DOHH2 (cell line): ENCODE results near the gene INPPL1.

Experiments used
- H3F3A ChIP-seq: fragments of 200-600 bp; sonication (generic), shearing (Covaris generic); 2 replicates; pipeline ENCODE4 v1.6.0; 2016; ENCODE audit warnings: antibody characterized with exemption, mild to moderate bottlenecking; ENCODE audit not compliant: control insufficient read depth, insufficient read depth
- H3K27ac ChIP-seq: fragments of 200-600 bp; sonication (generic); 2 replicates; pipeline ENCODE4 v1.5.1; 2014; ENCODE audit warnings: low read depth, mild to moderate bottlenecking, low read length, moderate library complexity
- H3K27me3 ChIP-seq: fragments of 200-600 bp; sonication (generic); 2 replicates; pipeline ENCODE4 v1.6.1; 2014; ENCODE audit warnings: mild to moderate bottlenecking, low read length, mixed read lengths; ENCODE audit not compliant: control insufficient read depth
- H3K36me3 ChIP-seq: fragments of 200-600 bp; sonication (generic); 2 replicates; pipeline ENCODE4 v1.6.1; 2014; ENCODE audit warnings: mild to moderate bottlenecking, low read length, moderate library complexity, mixed read lengths; ENCODE audit not compliant: control insufficient read depth
- H3K4me1 ChIP-seq: fragments of 200-600 bp; sonication (generic); 2 replicates; pipeline ENCODE4 v1.6.1; 2014; ENCODE audit warnings: mild to moderate bottlenecking, low read length, mixed read lengths; ENCODE audit not compliant: control insufficient read depth
- H3K4me2 ChIP-seq: fragments of 200-600 bp; sonication (generic); 2 replicates; pipeline ENCODE4 v1.6.0; 2014; ENCODE audit warnings: mild to moderate bottlenecking, low read length, moderate library complexity
- H3K4me3 ChIP-seq: fragments of 200-600 bp; sonication (generic); 2 replicates; pipeline ENCODE4 v1.5.1; 2014; ENCODE audit warnings: mild to moderate bottlenecking, low read length, mixed read lengths
- H3K79me2 ChIP-seq: fragments of 200-600 bp; sonication (generic); 2 replicates; pipeline ENCODE4 v1.6.1; 2014; ENCODE audit warnings: mild to moderate bottlenecking, low read length, mixed read lengths; ENCODE audit not compliant: control insufficient read depth
- H3K9me2 ChIP-seq: fragments of 200-600 bp; sonication (generic); replicated peaks from 2 replicates; pipeline ENCODE4 v1.6.1; 2014; ENCODE audit warnings: mild to moderate bottlenecking, low read length, mixed read lengths; ENCODE audit not compliant: control insufficient read depth
- H3K9me3 ChIP-seq: fragments of 200-600 bp; sonication (generic); 2 replicates; pipeline ENCODE4 v1.6.1; 2014; ENCODE audit warnings: antibody characterized with exemption, low read length, mixed read lengths; ENCODE audit not compliant: control insufficient read depth, insufficient read depth
- H4K20me1 ChIP-seq: fragments of 200-600 bp; sonication (generic); 2 replicates; pipeline ENCODE4 v1.6.0; 2014; ENCODE audit warnings: low read depth, mild to moderate bottlenecking, antibody characterized with exemption, low read length, moderate library complexity; ENCODE audit not compliant: control insufficient read depth, insufficient read depth
- CTCF ChIP-seq: fragments of 200-600 bp; sonication (generic); IDR thresholded peaks from one replicate; pipeline ENCODE4 v1.5.1; 2014; ENCODE audit warnings: antibody characterized with exemption, mild to moderate bottlenecking, low read depth, low read length; ENCODE audit not compliant: poor library complexity, severe bottlenecking
- EZH2phosphoT487 ChIP-seq: fragments of 200-600 bp; sonication (generic); IDR thresholded peaks from 2 replicates; pipeline ENCODE4 v1.6.1; 2017; ENCODE audit warnings: borderline replicate concordance, mild to moderate bottlenecking, antibody characterized with exemption, low read length, moderate library complexity, mixed read lengths

Gene INPPL1

GRCh38 chr11:72189455-72190250 lies 34.9 kb upstream of the INPPL1 start:
- H3F3A ChIP-seq, result no peaks in the 10 kb centered on the region
- H3K27ac ChIP-seq, result no peak overlapping the region
- H3K4me3 ChIP-seq, result no peak overlapping the region
- H3K36me3 ChIP-seq, result no peaks in the 10 kb centered on the region
- no peaks in the 10 kb centered on the region for H3K4me1 ChIP-seq
- H3K9me3 ChIP-seq, result no peaks in the 10 kb centered on the region
- no peaks in the 10 kb centered on the region for H3K79me2 ChIP-seq
- H3K9me2 ChIP-seq, result no peaks in the 10 kb centered on the region
- no peak overlapping the region for H3K4me2 ChIP-seq
- no peaks in the 10 kb centered on the region for H3K27me3 ChIP-seq
- no peaks in the 10 kb centered on the region for H4K20me1 ChIP-seq
- TF ChIP-seq EZH2phosphoT487, result no peak
- no peak for TF ChIP-seq CTCF

GRCh38 chr11:72190631-72191071 lies 33.9 kb upstream of the INPPL1 start:
- Histone ChIP-seq H3K27me3 (no peaks in the 10 kb centered on the region), H3K9me3 (no peaks in the 10 kb centered on the region), H3K9me2 (no peaks in the 10 kb centered on the region), H3K4me2 (no peak overlapping the region), H3K36me3 (no peaks in the 10 kb centered on the region), H3K27ac (no peak overlapping the region), H3K4me1 (no peaks in the 10 kb centered on the region), H4K20me1 (no peaks in the 10 kb centered on the region), H3K4me3 (no peak overlapping the region), H3K79me2 (no peaks in the 10 kb centered on the region), H3F3A (no peaks in the 10 kb centered on the region)
- TF ChIP-seq CTCF (no peak), EZH2phosphoT487 (no peak)

DNA sequence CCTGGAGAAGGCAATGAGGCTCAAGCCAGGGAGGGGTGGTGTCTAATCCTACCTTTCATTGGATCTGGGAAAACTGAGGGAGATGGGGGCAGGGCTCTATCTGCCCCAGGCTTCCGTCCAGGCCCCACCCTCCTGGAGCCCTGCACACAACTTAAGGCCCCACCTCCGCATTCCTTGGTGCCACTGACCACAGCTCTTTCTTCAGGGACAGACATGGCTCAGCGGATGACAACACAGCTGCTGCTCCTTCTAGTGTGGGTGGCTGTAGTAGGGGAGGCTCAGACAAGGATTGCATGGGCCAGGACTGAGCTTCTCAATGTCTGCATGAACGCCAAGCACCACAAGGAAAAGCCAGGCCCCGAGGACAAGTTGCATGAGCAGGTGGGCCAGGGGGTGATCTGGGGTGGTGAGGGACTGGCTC lies 32.6 kb upstream of the INPPL1 start, which contains the start of gene FOLR1:
FOLR1 (plus strand) TSS at position 180 of the 421 bp plus-strand sequence; CDS start at position 214, 34 bp downstream.
- no peaks in the 10 kb centered on the region for H4K20me1 ChIP-seq
- no peaks in the 10 kb centered on the region for H3K79me2 ChIP-seq
- no peaks in the 10 kb centered on the region for H3K36me3 ChIP-seq
- no peak for TF ChIP-seq EZH2phosphoT487
- TF ChIP-seq CTCF, result no peak
- no peak within 1 kb of the TSS for H3K4me2 ChIP-seq
- H3K27ac ChIP-seq, result no peak within 1 kb of the TSS
- H3K4me1 ChIP-seq, result no peaks in the 10 kb centered on the region
- no peaks in the 10 kb centered on the region for H3K9me3 ChIP-seq
- H3K9me2 ChIP-seq, result no peaks in the 10 kb centered on the region
- H3K27me3 ChIP-seq, result no peaks in the 10 kb centered on the region
- H3F3A ChIP-seq, result no peaks in the 10 kb centered on the region
- no peak within 1 kb of the TSS for H3K4me3 ChIP-seq
